WTC11 (cell line): ENCODE data around the gene SCPEP1. TPM values are rescaled to one million over a fixed set of nuclear protein-coding genes. Genes with fewer than 3 reads are reported as not detected.
A peak's percentile ranks its signal among the peaks of the same experiment; 100 is the strongest.

Source experiments
- ATAC-seq: fragments of 200-7000 bp; cut with Tn5 transposase; 2 replicates; pipeline ENCODE4 v1.10.0; 2021; ENCODE audit warnings: mild to moderate bottlenecking, moderate library complexity
- CTCF ChIA-PET: fragments of 300-600 bp; sonication (Branson Sonifier 250); formaldehyde crosslinking; loops from one replicate; lab custom pipeline; 2021; ENCODE audit warnings: antibody characterized with exemption; lab: Charles Lee
- POLR2A ChIA-PET: fragments of 350-600 bp; sonication (Branson Sonifier 250); formaldehyde crosslinking; loops from one replicate; lab custom pipeline; 2021; ENCODE audit warnings: antibody characterized with exemption; lab: Charles Lee
- DNase-seq: peaks from one replicate; pipeline ENCODE4 v3.0.0; 2021; ENCODE audit warnings: low spot score
- H3K27ac Mint-ChIP-seq: 2 replicates; pipeline ENCODE4 v1.8.0; 2021; ENCODE audit warnings: mixed read lengths
- H3K27me3 Mint-ChIP-seq: 2 replicates; pipeline ENCODE4 v1.8.0; 2021; ENCODE audit warnings: low read depth, mild to moderate bottlenecking, moderate library complexity, mixed read lengths
- H3K36me3 Mint-ChIP-seq: 2 replicates; pipeline ENCODE4 v1.8.0; 2021; ENCODE audit warnings: mixed read lengths
- H3K4me1 Mint-ChIP-seq: 2 replicates; pipeline ENCODE4 v1.8.0; 2022; ENCODE audit warnings: mixed read lengths
- H3K4me3 Mint-ChIP-seq: 2 replicates; pipeline ENCODE4 v1.8.0; 2021; ENCODE audit warnings: mild to moderate bottlenecking, moderate library complexity, mixed read lengths
- H3K9me3 Mint-ChIP-seq: 2 replicates; pipeline ENCODE4 v1.8.0; 2021; ENCODE audit warnings: mixed read lengths
- ATF6 ChIP-seq: sonication (generic); formaldehyde crosslinking; IDR thresholded peaks from 2 replicates; pipeline ENCODE4 v1.8.1; 2023; ENCODE audit warnings: mild to moderate bottlenecking, missing genetic modification reagents
- CBFB ChIP-seq: sonication (generic); formaldehyde crosslinking; IDR thresholded peaks from 2 replicates; pipeline ENCODE4 v1.8.1; 2022; ENCODE audit warnings: mild to moderate bottlenecking, low read depth, missing genetic modification reagents
- E2F1 ChIP-seq: sonication (generic); formaldehyde crosslinking; IDR thresholded peaks from 2 replicates; pipeline ENCODE4 v1.8.0; 2022; ENCODE audit warnings: mild to moderate bottlenecking, missing genetic modification reagents
- FOXK1 ChIP-seq: sonication (generic); formaldehyde crosslinking; IDR thresholded peaks from 2 replicates; pipeline ENCODE4 v1.8.0; 2022; ENCODE audit warnings: mild to moderate bottlenecking, moderate library complexity, missing genetic modification reagents
- GABPB1 ChIP-seq: sonication (generic); formaldehyde crosslinking; IDR thresholded peaks from 2 replicates; pipeline ENCODE4 v1.8.1; 2023; ENCODE audit warnings: mild to moderate bottlenecking, missing genetic modification reagents
- IRF2 ChIP-seq: sonication (generic); formaldehyde crosslinking; IDR thresholded peaks from 2 replicates; pipeline ENCODE4 v1.8.0; 2022; ENCODE audit warnings: low read depth, missing genetic modification reagents, borderline replicate concordance
- KAT7 ChIP-seq: sonication (generic); formaldehyde crosslinking; IDR thresholded peaks from 2 replicates; pipeline ENCODE4 v1.8.1; 2023; ENCODE audit warnings: missing genetic modification reagents, mild to moderate bottlenecking, borderline replicate concordance
- MAX ChIP-seq: sonication (generic); formaldehyde crosslinking; IDR thresholded peaks from 2 replicates; pipeline ENCODE4 v1.8.0; 2022; ENCODE audit warnings: mild to moderate bottlenecking, missing genetic modification reagents
- NFATC4 ChIP-seq: fragments of 250-450 bp; sonication (Bioruptor Pico); IDR thresholded peaks from 2 replicates; pipeline ENCODE4 v1.9.0; 2021; ENCODE audit warnings: mild to moderate bottlenecking
- NR3C1 ChIP-seq: sonication (generic); formaldehyde crosslinking; conservative IDR thresholded peaks from 2 replicates; pipeline ENCODE4 v1.8.1; 2023; ENCODE audit warnings: low read depth, mild to moderate bottlenecking, missing genetic modification reagents
- PRDM15 ChIP-seq: sonication (generic); formaldehyde crosslinking; IDR thresholded peaks from 2 replicates; pipeline ENCODE4 v1.8.0; 2022; ENCODE audit warnings: missing genetic modification reagents
- SMAD3 ChIP-seq: sonication (generic); formaldehyde crosslinking; IDR thresholded peaks from 2 replicates; pipeline ENCODE4 v1.8.0; 2022; ENCODE audit warnings: missing genetic modification reagents, mild to moderate bottlenecking, borderline replicate concordance
- SMAD4 ChIP-seq: sonication (generic); formaldehyde crosslinking; IDR thresholded peaks from 2 replicates; pipeline ENCODE4 v1.8.0; 2022; ENCODE audit warnings: mild to moderate bottlenecking, missing genetic modification reagents
- SP1 ChIP-seq: sonication (generic); formaldehyde crosslinking; conservative IDR thresholded peaks from 2 replicates; pipeline ENCODE4 v1.8.1; 2022; ENCODE audit warnings: missing genetic modification reagents
- TEAD1 ChIP-seq: sonication (generic); formaldehyde crosslinking; IDR thresholded peaks from 2 replicates; pipeline ENCODE4 v1.8.0; 2022; ENCODE audit warnings: mild to moderate bottlenecking, missing genetic modification reagents
- USF2 ChIP-seq: sonication (generic); formaldehyde crosslinking; IDR thresholded peaks from 2 replicates; pipeline ENCODE4 v1.8.1; 2023; ENCODE audit warnings: mild to moderate bottlenecking, missing genetic modification reagents, moderate library complexity
- ZBTB21 ChIP-seq: sonication (generic); formaldehyde crosslinking; IDR thresholded peaks from 2 replicates; pipeline ENCODE4 v1.8.1; 2023; ENCODE audit warnings: mild to moderate bottlenecking, missing genetic modification reagents, borderline replicate concordance
- ZSCAN18 ChIP-seq: fragments of 250-450 bp; sonication (Bioruptor Pico); IDR thresholded peaks from 2 replicates; pipeline ENCODE4 v2.1.2; 2022; ENCODE audit warnings: mild to moderate bottlenecking, moderate library complexity
- total RNA-seq: library from RNA; stranded (reverse); gene quantifications from 3 replicates; pipeline ENCODE4 v1.2.3, GENCODE V29; 2021

The SCPEP1 gene
- total RNA-seq, 1 experiment from 2014 or later, result 49.3 TPM

GRCh38 chr17:56992364-56992763 is 14.4 kb downstream of the SCPEP1 start:
- Mint-ChIP-seq H3K27me3 (no peaks in the 10 kb centered on the region), H3K4me1 (no peaks in the 10 kb centered on the region), H3K4me3 (no peak overlapping the region), H3K27ac (no peak overlapping the region), H3K9me3 (no peaks in the 10 kb centered on the region), H3K36me3 (peaks cover 30% of the 10 kb centered on the region)
- ATAC-seq (no peak), DNase-seq (no peak)
- no peak for TF ChIP-seq IRF2 (CRISPR knock-in tag)
- no peak for TF ChIP-seq ATF6 (CRISPR knock-in tag)
- TF ChIP-seq NFATC4 (CRISPR knock-in tag), result no peak
- no peak for TF ChIP-seq SMAD3 (CRISPR knock-in tag)
- TF ChIP-seq USF2, result no peak
- no peak for TF ChIP-seq TEAD1 (CRISPR knock-in tag)
- TF ChIP-seq ZSCAN18 (CRISPR knock-in tag), result no peak
- TF ChIP-seq GABPB1 (CRISPR knock-in tag), result no peak
- TF ChIP-seq KAT7 (CRISPR knock-in tag), result no peak
- TF ChIP-seq MAX (CRISPR knock-in tag), result no peak
- no peak for TF ChIP-seq PRDM15 (CRISPR knock-in tag)
- no peak for TF ChIP-seq ZBTB21
- ChIA-PET CTCF (no interaction called here), POLR2A (no interaction called here)

GRCh38 chr17:56994009-56994792 is 16.3 kb downstream of the SCPEP1 start:
- ATAC-seq (no peak), DNase-seq (no peak)
- ChIA-PET CTCF (interaction anchor here (2.5 kb wide), 1 partner anchor 16 kb away, joined by 9 read pairs; no protein-coding TSS in a partner anchor), POLR2A (interaction anchor here (0.6 kb wide), 1 partner anchor 81 kb away, joined by 3 read pairs; the partner anchor contains the start of gene TRIM25)
- H3K4me1 Mint-ChIP-seq, result no peaks in the 10 kb centered on the region
- H3K27ac Mint-ChIP-seq, result peak overlapping the region; percentile 19; the same call in 1 of the 2 replicates
- no peaks in the 10 kb centered on the region for H3K27me3 Mint-ChIP-seq
- H3K36me3 Mint-ChIP-seq, result peaks cover 24% of the 10 kb centered on the region
- no peak overlapping the region for H3K4me3 Mint-ChIP-seq
- no peak for TF ChIP-seq FOXK1 (CRISPR knock-in tag)
- TF ChIP-seq SMAD4 (CRISPR knock-in tag), result no peak
- no peak for TF ChIP-seq SP1 (CRISPR knock-in tag)
- no peak for TF ChIP-seq E2F1 (CRISPR knock-in tag)
- no peak for TF ChIP-seq NR3C1 (CRISPR knock-in tag)
- TF ChIP-seq CBFB, result no peak
- TF ChIP-seq, all 79 proteins: peak for 0
- H3K9me3 Mint-ChIP-seq, result no peaks in the 10 kb centered on the region
